Activated B cell treated with CpG ODN at 0.5 μM for 24 hours (primary cell): Measurements from ENCODE around the gene KIAA0040. TPM values are rescaled to one million over a fixed set of nuclear protein-coding genes. Genes with fewer than 3 reads are reported as not detected.

Experiments used
- ATAC-seq: fragments of 200-7000 bp; cut with Tn5 transposase; one replicate; pipeline ENCODE4 v1.10.0; 2021; ENCODE audit warnings: low read depth, mild to moderate bottlenecking, moderate library complexity
- CTCF ChIA-PET: fragments of 350-600 bp; sonication (Branson Sonifier 250); formaldehyde crosslinking; loops from one replicate; lab custom pipeline; 2021; ENCODE audit warnings: antibody characterized with exemption; lab: Charles Lee
- POLR2A ChIA-PET: fragments of 350-600 bp; sonication (Branson Sonifier 250); formaldehyde crosslinking; loops from one replicate; lab custom pipeline; 2021; ENCODE audit warnings: antibody characterized with exemption; lab: Charles Lee
- DNase-seq: peaks from one replicate; pipeline ENCODE4 v3.0.0; 2022
- H3K27ac Mint-ChIP-seq: one replicate; pipeline ENCODE4 v1.8.0; 2020; ENCODE audit warnings: mixed read lengths
- H3K27me3 Mint-ChIP-seq: one replicate; pipeline ENCODE4 v1.8.0; 2021; ENCODE audit warnings: mixed read lengths
- H3K36me3 Mint-ChIP-seq: one replicate; pipeline ENCODE4 v1.8.0; 2021; ENCODE audit warnings: low read depth, mixed read lengths
- H3K4me1 Mint-ChIP-seq: one replicate; pipeline ENCODE4 v1.8.0; 2021; ENCODE audit warnings: mixed read lengths
- H3K4me3 Mint-ChIP-seq: one replicate; pipeline ENCODE4 v1.8.0; 2020; ENCODE audit warnings: mild to moderate bottlenecking, mixed read lengths
- H3K9me3 Mint-ChIP-seq: one replicate; pipeline ENCODE4 v1.8.0; 2020; ENCODE audit warnings: mixed read lengths
- intact Hi-C: fragments of 100-400 bp; cut with micrococcal nuclease; formaldehyde crosslinking; loops from one replicate; pipeline ENCODE4 v1.15.1; 2024
- total RNA-seq: library from RNA; stranded (reverse); gene quantifications from 2 replicates; pipeline ENCODE4 v1.2.3, GENCODE V29; 2022
- TF ChIP-seq, protein P1 (sequence below): fragments of 200-600 bp; IDR thresholded peaks from one replicate; pipeline ENCODE4 v1.8.0; 2022; ENCODE audit warnings: antibody characterized with exemption, mild to moderate bottlenecking

Gene KIAA0040
- total RNA-seq, 1 donor from 2014 or later: 57.2 TPM

DNA sequence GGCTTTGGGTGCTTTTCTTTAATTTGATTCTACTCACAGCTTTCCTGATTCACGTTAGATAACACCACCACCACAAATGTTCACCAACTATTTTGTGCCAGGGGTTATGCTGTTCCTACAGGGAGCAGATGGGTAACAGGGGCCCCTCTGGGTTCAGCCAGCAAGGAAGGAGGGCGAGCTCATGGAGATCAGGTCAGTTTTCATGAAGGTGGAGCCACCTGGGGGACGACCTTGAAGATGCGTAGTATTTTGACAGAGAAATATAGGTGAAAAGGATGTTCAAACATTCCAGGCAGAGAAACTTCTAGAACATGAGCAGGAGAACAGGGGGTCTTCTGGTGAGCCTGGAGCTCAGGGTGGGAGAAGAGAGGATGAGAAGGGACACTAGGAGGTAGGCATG lies 28.9 kb downstream of the KIAA0040 start:
- no peaks in the 10 kb centered on the region for H3K27me3 Mint-ChIP-seq
- DNase-seq: no peak
- TF ChIP-seq, protein P1, sequence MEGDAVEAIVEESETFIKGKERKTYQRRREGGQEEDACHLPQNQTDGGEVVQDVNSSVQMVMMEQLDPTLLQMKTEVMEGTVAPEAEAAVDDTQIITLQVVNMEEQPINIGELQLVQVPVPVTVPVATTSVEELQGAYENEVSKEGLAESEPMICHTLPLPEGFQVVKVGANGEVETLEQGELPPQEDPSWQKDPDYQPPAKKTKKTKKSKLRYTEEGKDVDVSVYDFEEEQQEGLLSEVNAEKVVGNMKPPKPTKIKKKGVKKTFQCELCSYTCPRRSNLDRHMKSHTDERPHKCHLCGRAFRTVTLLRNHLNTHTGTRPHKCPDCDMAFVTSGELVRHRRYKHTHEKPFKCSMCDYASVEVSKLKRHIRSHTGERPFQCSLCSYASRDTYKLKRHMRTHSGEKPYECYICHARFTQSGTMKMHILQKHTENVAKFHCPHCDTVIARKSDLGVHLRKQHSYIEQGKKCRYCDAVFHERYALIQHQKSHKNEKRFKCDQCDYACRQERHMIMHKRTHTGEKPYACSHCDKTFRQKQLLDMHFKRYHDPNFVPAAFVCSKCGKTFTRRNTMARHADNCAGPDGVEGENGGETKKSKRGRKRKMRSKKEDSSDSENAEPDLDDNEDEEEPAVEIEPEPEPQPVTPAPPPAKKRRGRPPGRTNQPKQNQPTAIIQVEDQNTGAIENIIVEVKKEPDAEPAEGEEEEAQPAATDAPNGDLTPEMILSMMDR: no peak
- POLR2A ChIA-PET: no interaction called here
- H3K27ac Mint-ChIP-seq: peak overlapping the region; percentile 47
- H3K9me3 Mint-ChIP-seq: no peaks in the 10 kb centered on the region
- ATAC-seq: no peak
- intact Hi-C loops: no loop called here
- peaks cover 16% of the 10 kb centered on the region for H3K4me1 Mint-ChIP-seq
- H3K36me3 Mint-ChIP-seq: peaks cover 98% of the 10 kb centered on the region
- CTCF ChIA-PET: interaction anchor here (0.9 to 6.9 kb wide), 3 partner anchors 9 to 154 kb away, joined by 4 to 48 read pairs (median 5); no protein-coding TSS in a partner anchor
- H3K4me3 Mint-ChIP-seq: no peak overlapping the region

DNA sequence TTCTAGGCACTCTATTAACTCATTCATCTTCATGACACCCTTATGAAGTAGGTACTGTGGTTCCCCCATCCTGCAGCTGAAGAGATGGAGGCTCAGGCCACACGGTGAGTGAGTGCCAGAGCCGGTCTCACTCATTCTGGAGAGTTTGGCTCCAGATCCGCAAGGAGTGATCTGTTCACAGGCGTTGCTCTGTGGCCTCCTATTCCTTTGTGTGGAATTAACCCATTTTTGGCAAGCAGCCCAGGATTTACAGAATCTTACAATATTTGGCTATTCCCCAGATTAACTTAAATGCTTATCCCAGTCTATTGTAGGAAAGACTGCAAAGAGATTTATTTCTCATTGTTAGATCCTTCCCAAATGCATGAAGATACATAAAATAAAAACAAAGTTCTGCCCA lies 29.6 kb downstream of the KIAA0040 start:
- CTCF ChIA-PET: interaction anchor here (0.9 to 6.9 kb wide), 3 partner anchors 8 to 155 kb away, joined by 4 to 48 read pairs (median 5); no protein-coding TSS in a partner anchor
- peaks cover 12% of the 10 kb centered on the region for H3K4me1 Mint-ChIP-seq
- ATAC-seq (no peak), DNase-seq (no peak)
- POLR2A ChIA-PET: interaction anchor here (0.8 kb wide), 1 partner anchor 46 kb away, joined by 3 read pairs; no protein-coding TSS in a partner anchor
- H3K4me3 Mint-ChIP-seq: no peak overlapping the region
- H3K36me3 Mint-ChIP-seq: peaks cover 98% of the 10 kb centered on the region
- H3K27me3 Mint-ChIP-seq: no peaks in the 10 kb centered on the region
- TF ChIP-seq, protein P1: no peak
- no peaks in the 10 kb centered on the region for H3K9me3 Mint-ChIP-seq
- intact Hi-C loops: no loop called here
- H3K27ac Mint-ChIP-seq: peak overlapping the region; percentile 47

DNA sequence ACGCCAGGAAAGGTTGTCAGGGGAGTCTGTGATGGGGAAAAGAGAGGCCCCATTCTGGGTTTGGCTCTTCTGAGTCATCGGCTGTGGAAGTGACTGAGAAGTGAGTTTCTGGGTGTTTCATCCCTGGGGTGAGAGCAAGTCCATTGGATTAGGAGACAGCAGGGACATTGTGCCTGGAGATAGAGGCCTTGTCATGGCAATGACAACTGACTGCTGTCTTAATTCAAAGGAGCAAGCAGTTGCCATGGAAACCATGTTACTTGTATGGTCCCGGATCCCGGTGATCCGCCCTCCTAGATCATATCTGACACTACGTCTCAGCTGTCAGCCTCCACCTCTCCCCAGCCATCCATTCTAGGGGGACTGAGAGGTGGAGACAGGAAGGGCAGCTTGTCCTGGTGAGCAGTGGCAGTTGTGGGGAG lies 34.4 kb downstream of the KIAA0040 start:
- TF ChIP-seq, protein P1: no peak
- CTCF ChIA-PET: interaction anchor here (4.1 kb wide), 1 partner anchor 161 kb away, joined by 303 read pairs; no protein-coding TSS in a partner anchor
- Mint-ChIP-seq H3K27me3 (peaks cover 5% of the 10 kb centered on the region), H3K27ac (peak overlapping the region; percentile 36), H3K4me1 (peaks cover 25% of the 10 kb centered on the region), H3K36me3 (peaks cover 58% of the 10 kb centered on the region), H3K4me3 (no peak overlapping the region), H3K9me3 (no peaks in the 10 kb centered on the region)
- POLR2A ChIA-PET: no interaction called here
- DNase-seq (no peak), ATAC-seq (no peak)
- intact Hi-C loops: no loop called here

DNA sequence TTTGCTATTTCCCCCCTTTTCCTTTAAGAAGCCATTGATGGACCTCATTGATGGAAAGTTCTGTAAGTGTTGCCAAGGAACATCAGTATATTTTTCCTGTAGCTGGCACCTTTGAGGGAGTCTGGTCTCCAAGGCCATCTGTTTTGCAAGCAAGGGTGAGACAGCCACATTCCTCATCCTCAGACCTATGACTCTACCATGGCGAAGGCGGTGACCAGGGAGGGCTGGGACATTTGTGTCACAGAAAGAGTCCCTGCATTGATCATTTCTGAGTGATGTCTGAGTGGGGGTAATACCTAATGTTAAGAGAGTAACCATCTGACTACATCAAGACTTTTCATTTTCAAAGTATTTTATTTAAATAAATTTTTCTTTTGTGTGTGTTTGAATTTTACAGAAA lies 35.4 kb downstream of the KIAA0040 start:
- no peaks in the 10 kb centered on the region for H3K9me3 Mint-ChIP-seq
- H3K36me3 Mint-ChIP-seq: peaks cover 48% of the 10 kb centered on the region
- ATAC-seq: no peak
- ChIA-PET POLR2A (interaction anchor here (0.6 kb wide), 1 partner anchor 82 kb away, joined by 3 read pairs; no protein-coding TSS in a partner anchor), CTCF (interaction anchor here (4.1 kb wide), 1 partner anchor 162 kb away, joined by 303 read pairs; no protein-coding TSS in a partner anchor)
- no peak overlapping the region for H3K27ac Mint-ChIP-seq
- peaks cover 5% of the 10 kb centered on the region for H3K27me3 Mint-ChIP-seq
- intact Hi-C loops: no loop called here
- DNase-seq: no peak
- peaks cover 26% of the 10 kb centered on the region for H3K4me1 Mint-ChIP-seq
- TF ChIP-seq, protein P1: no peak
- H3K4me3 Mint-ChIP-seq: no peak overlapping the region

DNA sequence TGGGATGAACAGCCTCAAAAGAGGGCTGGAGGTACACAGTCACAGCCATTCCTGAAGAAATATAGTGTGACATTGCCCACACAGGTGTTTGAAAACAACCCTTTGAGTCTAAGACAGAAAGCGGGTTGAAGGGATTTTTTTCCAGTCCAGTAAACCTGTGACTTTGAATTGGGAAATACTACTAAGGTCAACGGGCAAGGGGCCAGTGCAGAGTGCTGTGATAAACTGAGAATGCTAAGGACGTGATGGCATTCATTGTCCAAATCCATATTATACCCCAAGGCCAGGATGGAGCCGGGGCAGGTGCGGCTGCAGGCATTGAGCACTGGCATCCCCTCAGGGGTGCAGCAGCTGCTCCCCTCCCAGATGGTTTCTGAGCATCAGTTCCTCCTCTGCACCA lies 36.6 kb downstream of the KIAA0040 start:
- ATAC-seq (no peak), DNase-seq (no peak)
- POLR2A ChIA-PET: interaction anchor here (0.9 to 2.6 kb wide), 3 partner anchors 32 to 163 kb away, joined by 3 to 17 read pairs (median 6); no protein-coding TSS in a partner anchor
- Mint-ChIP-seq H3K27me3 (peaks cover 12% of the 10 kb centered on the region), H3K4me3 (no peak overlapping the region), H3K36me3 (peaks cover 35% of the 10 kb centered on the region), H3K9me3 (no peaks in the 10 kb centered on the region), H3K4me1 (peaks cover 29% of the 10 kb centered on the region), H3K27ac (peak overlapping the region; percentile 24)
- intact Hi-C loops: loop anchor here (1.0 to 2.0 kb wide), 3 partner anchors 37 to 278 kb away; partner anchors contain the start of gene KIAA0040
- CTCF ChIA-PET: interaction anchor here (0.7 to 4.1 kb wide), 22 partner anchors 8 to 202 kb away, joined by 3 to 303 read pairs (median 8); partner anchors contain the start of gene KIAA0040
- TF ChIP-seq, protein P1: no peak
